ENCODE results near the gene TMEM212.

DNA sequence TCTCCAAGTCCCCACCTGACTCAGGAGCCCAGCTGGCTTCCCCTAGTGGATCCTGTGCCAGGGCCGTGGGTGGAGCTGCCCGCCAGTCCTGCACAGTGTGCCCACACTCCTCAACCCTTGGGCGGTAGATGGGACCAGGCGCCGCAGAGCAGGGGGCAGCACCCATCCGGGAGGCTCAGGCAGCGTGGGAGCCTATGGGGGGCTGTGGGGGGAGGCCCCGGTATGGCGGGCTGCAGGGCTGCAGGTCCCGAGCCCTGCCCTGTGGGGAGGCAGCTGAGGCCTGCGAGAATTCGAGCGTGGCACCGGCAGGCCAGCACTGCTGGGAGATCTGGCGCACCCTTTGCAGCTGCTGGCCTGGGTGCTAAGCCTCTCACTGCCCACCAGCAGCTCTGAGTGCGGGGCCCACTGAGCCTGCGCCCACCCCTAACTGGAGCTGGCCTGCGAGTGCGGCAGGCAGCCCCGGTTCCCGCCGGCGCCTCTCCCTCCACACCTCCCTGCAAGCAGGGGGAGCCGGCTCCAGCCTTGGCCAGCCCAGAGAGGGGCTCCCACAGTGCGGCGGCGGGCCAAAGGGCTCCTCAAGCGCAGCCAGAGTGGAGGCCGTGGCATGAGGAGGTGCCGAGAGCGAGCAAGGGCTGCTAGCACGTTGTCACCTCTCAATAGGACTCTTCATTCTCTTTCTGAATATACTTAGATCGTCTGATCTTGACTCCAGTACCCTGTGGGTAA lies 64.0 kb downstream of the TMEM212 start:
- TF ChIP-seq, protein P1, sequence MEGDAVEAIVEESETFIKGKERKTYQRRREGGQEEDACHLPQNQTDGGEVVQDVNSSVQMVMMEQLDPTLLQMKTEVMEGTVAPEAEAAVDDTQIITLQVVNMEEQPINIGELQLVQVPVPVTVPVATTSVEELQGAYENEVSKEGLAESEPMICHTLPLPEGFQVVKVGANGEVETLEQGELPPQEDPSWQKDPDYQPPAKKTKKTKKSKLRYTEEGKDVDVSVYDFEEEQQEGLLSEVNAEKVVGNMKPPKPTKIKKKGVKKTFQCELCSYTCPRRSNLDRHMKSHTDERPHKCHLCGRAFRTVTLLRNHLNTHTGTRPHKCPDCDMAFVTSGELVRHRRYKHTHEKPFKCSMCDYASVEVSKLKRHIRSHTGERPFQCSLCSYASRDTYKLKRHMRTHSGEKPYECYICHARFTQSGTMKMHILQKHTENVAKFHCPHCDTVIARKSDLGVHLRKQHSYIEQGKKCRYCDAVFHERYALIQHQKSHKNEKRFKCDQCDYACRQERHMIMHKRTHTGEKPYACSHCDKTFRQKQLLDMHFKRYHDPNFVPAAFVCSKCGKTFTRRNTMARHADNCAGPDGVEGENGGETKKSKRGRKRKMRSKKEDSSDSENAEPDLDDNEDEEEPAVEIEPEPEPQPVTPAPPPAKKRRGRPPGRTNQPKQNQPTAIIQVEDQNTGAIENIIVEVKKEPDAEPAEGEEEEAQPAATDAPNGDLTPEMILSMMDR (IDR thresholded peaks at IDR 0.05) = no peak
- TF ChIP-seq POLR2A (IDR thresholded peaks at IDR 0.05) (no peak), POLR2AphosphoS5 (IDR thresholded peaks at IDR 0.05) (no peak), EP300 (IDR thresholded peaks at IDR 0.05) (no peak)

Data from sigmoid colon (tissue), 4 donors.